HepG2 (cell line): Measurements from ENCODE around the gene KLHL21. TPM values are rescaled to one million over a fixed set of nuclear protein-coding genes. Genes with fewer than 3 reads are reported as not detected.

Experiments used
- ATF7 ChIP-seq, 2 experiments: fragments of 450-650 bp in 1 of 2; sonication (generic) in 1 of 2; formaldehyde crosslinking in 1 of 2; IDR thresholded peaks; 2 replicates each; pipeline versions ENCODE4 v1.4.0 to v1.6.1; 2016 to 2020; ENCODE audit warnings: antibody characterized with exemption in 1 of 2, mild to moderate bottlenecking in 1 of 2, missing genetic modification reagents in 1 of 2
- CSRNP1 ChIP-seq: sonication (generic); formaldehyde crosslinking; IDR thresholded peaks from 2 replicates; pipeline ENCODE4 v1.8.1; 2023; ENCODE audit warnings: mild to moderate bottlenecking, missing genetic modification reagents
- FOSL2 ChIP-seq: sonication (generic); formaldehyde crosslinking; IDR thresholded peaks from 2 replicates; pipeline ENCODE4 v1.4.0; 2020; ENCODE audit warnings: missing genetic modification reagents
- FOXP4 ChIP-seq: sonication (generic); formaldehyde crosslinking; IDR thresholded peaks from 2 replicates; pipeline ENCODE4 v1.4.0; 2020; ENCODE audit warnings: missing genetic modification reagents
- GABPB1 ChIP-seq: IDR thresholded peaks from 2 replicates; pipeline ENCODE4 v1.6.1; 2016; ENCODE audit warnings: mild to moderate bottlenecking, missing genetic modification reagents, moderate library complexity, missing compliant biosample characterization
- HES4 ChIP-seq: sonication (generic); formaldehyde crosslinking; IDR thresholded peaks from 2 replicates; pipeline ENCODE4 v1.9.0; 2021; ENCODE audit warnings: mild to moderate bottlenecking, missing genetic modification reagents, borderline replicate concordance
- KDM3A ChIP-seq: IDR thresholded peaks from 2 replicates; pipeline ENCODE4 v1.6.1; 2018; ENCODE audit warnings: low read depth, missing compliant biosample characterization
- NFE2L1 ChIP-seq: sonication (generic); formaldehyde crosslinking; IDR thresholded peaks from 2 replicates; pipeline ENCODE4 v1.4.0; 2020; ENCODE audit warnings: missing genetic modification reagents, mild to moderate bottlenecking, borderline replicate concordance
- NFKBIZ ChIP-seq: IDR thresholded peaks from 2 replicates; pipeline ENCODE4 v1.6.1; 2018; ENCODE audit warnings: missing genetic modification reagents, missing compliant biosample characterization
- RARA ChIP-seq: IDR thresholded peaks from 2 replicates; pipeline ENCODE4 v1.6.1; 2016; ENCODE audit warnings: missing genetic modification reagents, missing compliant biosample characterization
- REST ChIP-seq, 2 experiments: IDR thresholded peaks; 2 replicates each; pipeline ENCODE4 v1.6.1; 2011 to 2012; ENCODE audit warnings: low read length in 2 of 2, borderline replicate concordance in 1 of 2, low read depth in 1 of 2, mild to moderate bottlenecking in 1 of 2, moderate library complexity in 1 of 2
- SAFB2 ChIP-seq: sonication (generic); formaldehyde crosslinking; IDR thresholded peaks from 2 replicates; pipeline ENCODE4 v1.5.1; 2020; ENCODE audit warnings: missing genetic modification reagents, low read depth, mild to moderate bottlenecking, borderline replicate concordance
- SIX1 ChIP-seq: sonication (generic); formaldehyde crosslinking; IDR thresholded peaks from 2 replicates; pipeline ENCODE4 v1.4.0; 2020; ENCODE audit warnings: missing genetic modification reagents, borderline replicate concordance
- SMAD9 ChIP-seq: sonication (generic); formaldehyde crosslinking; IDR thresholded peaks from 2 replicates; pipeline ENCODE4 v1.5.1; 2020; ENCODE audit warnings: mild to moderate bottlenecking, missing genetic modification reagents
- TBX2 ChIP-seq: sonication (generic); formaldehyde crosslinking; IDR thresholded peaks from 2 replicates; pipeline ENCODE4 v1.5.0; 2020; ENCODE audit warnings: missing genetic modification reagents, mild to moderate bottlenecking, borderline replicate concordance
- THYN1 ChIP-seq: sonication (generic); formaldehyde crosslinking; IDR thresholded peaks from 2 replicates; pipeline ENCODE4 v1.8.1; 2023; ENCODE audit warnings: low read depth, mild to moderate bottlenecking, moderate library complexity, missing genetic modification reagents, borderline replicate concordance
- ZFP36L1 ChIP-seq: sonication (generic); formaldehyde crosslinking; IDR thresholded peaks from 2 replicates; pipeline ENCODE4 v1.8.0; 2022; ENCODE audit warnings: mild to moderate bottlenecking, missing genetic modification reagents, moderate library complexity
- ZNF274 ChIP-seq: sonication (generic); formaldehyde crosslinking; IDR thresholded peaks from 2 replicates; pipeline ENCODE4 v1.5.1; 2020; ENCODE audit warnings: mild to moderate bottlenecking, missing genetic modification reagents
- ZNF484 ChIP-seq: sonication (generic); formaldehyde crosslinking; IDR thresholded peaks from 2 replicates; pipeline ENCODE4 v1.5.1; 2020; ENCODE audit warnings: mild to moderate bottlenecking, low read depth, missing genetic modification reagents, borderline replicate concordance
- ZUFSP ChIP-seq: sonication (generic); formaldehyde crosslinking; IDR thresholded peaks from 2 replicates; pipeline ENCODE4 v1.9.0; 2021; ENCODE audit warnings: missing genetic modification reagents, mild to moderate bottlenecking, borderline replicate concordance
- polyA plus RNA-seq, 8 experiments: library from polyadenylated mRNA; depleted of rRNA in 3 of 8; stranded (reverse) in 7 of 8; unstranded in 1 of 8; fragments of >200 nt; fragmentation: Illumina TruSeq in 4 of 8; extraction: Trizol in 4 of 8; gene quantifications; 2 replicates each; pipeline versions ENCODE4 v1.2.1 to v1.2.3, GENCODE V29; 2011 to 2016; ENCODE audit warnings: low read depth in 4 of 8, missing spikeins in 1 of 8, mixed read lengths in 1 of 8; ENCODE audit not compliant: insufficient read depth in 1 of 8
- total RNA-seq, 5 experiments: library from RNA; depleted of rRNA; stranded (reverse); fragments of >200 nt; fragmentation: Illumina TruSeq; extraction: Trizol; gene quantifications; 2 replicates each; pipeline ENCODE4 v1.2.3, GENCODE V29; 2016; ENCODE audit warnings: low read depth in 1 of 5

KLHL21 gene
- total and polyA plus RNA-seq, 2 of the 13 experiments (the other 11 are each of a cell fraction or from before 2014, with no cell fraction given) = 14.8 to 25.0 TPM

- 0 out of 4 replicates have a peak, but pooled peaks of 1 of the 2 experiments have one; percentile 44 for TF ChIP-seq REST (IDR thresholded peaks at IDR 0.05; ENCODE audit: borderline replicate concordance in 1 of 2, low read depth in 1 of 2, low read length in 2 of 2)
- no peak for TF ChIP-seq ZNF484 (CRISPR knock-in tag)
- no peak; the same call in 1 of the 2 replicates for TF ChIP-seq NFKBIZ (CRISPR knock-in tag)
- TF ChIP-seq THYN1 (CRISPR knock-in tag) = 0 out of 2 replicates have a peak, but pooled peaks have one; percentile 59
- TF ChIP-seq RARA (CRISPR knock-in tag) = no peak
- no peak for TF ChIP-seq ZUFSP (CRISPR knock-in tag)
- peak; percentile 72 for TF ChIP-seq CSRNP1
- no peak for TF ChIP-seq ZFP36L1 (CRISPR knock-in tag)
- TF ChIP-seq GABPB1 (CRISPR knock-in tag) = peak; percentile 38
- TF ChIP-seq SMAD9 (CRISPR knock-in tag) = no peak
- peak; percentile 17; the same call in 1 of the 2 replicates for TF ChIP-seq FOXP4
- peak; percentile 84 for TF ChIP-seq FOSL2
- TF ChIP-seq HES4 = peak; percentile 22
- TF ChIP-seq SAFB2 (CRISPR knock-in tag) = 0 out of 2 replicates have a peak, but pooled peaks have one; percentile 81
- no peak for TF ChIP-seq SIX1 (CRISPR knock-in tag)
- no peak for TF ChIP-seq ZNF274
- TF ChIP-seq NFE2L1 = no peak
- TF ChIP-seq TBX2 (CRISPR knock-in tag) = peak; percentile 51; the same call in 1 of the 2 replicates
- no peak for TF ChIP-seq ATF7 (IDR thresholded peaks at IDR 0.05)
- no peak for TF ChIP-seq ATF7 (CRISPR knock-in tag; IDR thresholded peaks at IDR 0.05)
- TF ChIP-seq KDM3A = 0 out of 2 replicates have a peak, but pooled peaks have one; percentile 45
These were observed at the start of gene KLHL21 (continued) for GRCh38 chr1:6602669-6603237.
